HEK293 (cell line): ENCODE measurements around the gene ERFE.

Source experiments
- IKZF3 ChIP-seq: fragments of 450-650 bp; IDR thresholded peaks from 2 replicates; pipeline ENCODE4 v1.5.0; 2018; ENCODE audit warnings: missing biosample characterization, mild to moderate bottlenecking, missing genetic modification characterization, moderate library complexity
- KLF1 ChIP-seq: fragments of 450-650 bp; formaldehyde crosslinking; IDR thresholded peaks from 2 replicates; pipeline ENCODE4 v1.5.1; 2016; ENCODE audit warnings: missing biosample characterization, missing genetic modification characterization
- PATZ1 ChIP-seq: fragments of 450-650 bp; formaldehyde crosslinking; IDR thresholded peaks from 2 replicates; pipeline ENCODE4 v1.5.1; 2016; ENCODE audit warnings: missing biosample characterization, missing genetic modification characterization
- SP2 ChIP-seq: fragments of 450-650 bp; formaldehyde crosslinking; IDR thresholded peaks from 2 replicates; pipeline ENCODE4 v1.5.1; 2016; ENCODE audit warnings: missing biosample characterization, missing genetic modification characterization
- ZNF132 ChIP-seq: fragments of 450-650 bp; formaldehyde crosslinking; IDR thresholded peaks from 2 replicates; pipeline ENCODE4 v1.5.1; 2017; ENCODE audit warnings: missing biosample characterization, missing genetic modification characterization, borderline replicate concordance
- ZNF792 ChIP-seq: fragments of 450-650 bp; formaldehyde crosslinking; IDR thresholded peaks from 2 replicates; pipeline ENCODE4 v1.5.1; 2016; ENCODE audit warnings: missing biosample characterization, missing genetic modification characterization
- TF ChIP-seq, protein P1 (sequence below): fragments of 450-650 bp; formaldehyde crosslinking; IDR thresholded peaks from 2 replicates; pipeline ENCODE4 v1.5.1; 2016; ENCODE audit warnings: missing biosample characterization, missing genetic modification characterization
- TF ChIP-seq, protein P2 (sequence below): sonication (generic); formaldehyde crosslinking; IDR thresholded peaks from 2 replicates; pipeline ENCODE4 v1.8.1; 2022; ENCODE audit warnings: mild to moderate bottlenecking, moderate library complexity, missing genetic modification reagents

GRCh38 chr2:238202326-238203093 is 43.7 kb downstream of the ERFE start:
- TF ChIP-seq, protein P1, sequence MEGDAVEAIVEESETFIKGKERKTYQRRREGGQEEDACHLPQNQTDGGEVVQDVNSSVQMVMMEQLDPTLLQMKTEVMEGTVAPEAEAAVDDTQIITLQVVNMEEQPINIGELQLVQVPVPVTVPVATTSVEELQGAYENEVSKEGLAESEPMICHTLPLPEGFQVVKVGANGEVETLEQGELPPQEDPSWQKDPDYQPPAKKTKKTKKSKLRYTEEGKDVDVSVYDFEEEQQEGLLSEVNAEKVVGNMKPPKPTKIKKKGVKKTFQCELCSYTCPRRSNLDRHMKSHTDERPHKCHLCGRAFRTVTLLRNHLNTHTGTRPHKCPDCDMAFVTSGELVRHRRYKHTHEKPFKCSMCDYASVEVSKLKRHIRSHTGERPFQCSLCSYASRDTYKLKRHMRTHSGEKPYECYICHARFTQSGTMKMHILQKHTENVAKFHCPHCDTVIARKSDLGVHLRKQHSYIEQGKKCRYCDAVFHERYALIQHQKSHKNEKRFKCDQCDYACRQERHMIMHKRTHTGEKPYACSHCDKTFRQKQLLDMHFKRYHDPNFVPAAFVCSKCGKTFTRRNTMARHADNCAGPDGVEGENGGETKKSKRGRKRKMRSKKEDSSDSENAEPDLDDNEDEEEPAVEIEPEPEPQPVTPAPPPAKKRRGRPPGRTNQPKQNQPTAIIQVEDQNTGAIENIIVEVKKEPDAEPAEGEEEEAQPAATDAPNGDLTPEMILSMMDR (tag by site-specific recombination): no peak
- TF ChIP-seq, protein P2, sequence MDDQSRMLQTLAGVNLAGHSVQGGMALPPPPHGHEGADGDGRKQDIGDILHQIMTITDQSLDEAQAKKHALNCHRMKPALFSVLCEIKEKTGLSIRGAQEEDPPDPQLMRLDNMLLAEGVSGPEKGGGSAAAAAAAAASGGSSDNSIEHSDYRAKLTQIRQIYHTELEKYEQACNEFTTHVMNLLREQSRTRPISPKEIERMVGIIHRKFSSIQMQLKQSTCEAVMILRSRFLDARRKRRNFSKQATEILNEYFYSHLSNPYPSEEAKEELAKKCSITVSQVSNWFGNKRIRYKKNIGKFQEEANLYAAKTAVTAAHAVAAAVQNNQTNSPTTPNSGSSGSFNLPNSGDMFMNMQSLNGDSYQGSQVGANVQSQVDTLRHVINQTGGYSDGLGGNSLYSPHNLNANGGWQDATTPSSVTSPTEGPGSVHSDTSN: no peak
- TF ChIP-seq IKZF3: no peak
- no peak for TF ChIP-seq PATZ1 (tag by site-specific recombination)
- TF ChIP-seq ZNF792 (tag by site-specific recombination): no peak
- no peak for TF ChIP-seq SP2 (tag by site-specific recombination)
- TF ChIP-seq ZNF132 (tag by site-specific recombination): no peak
- no peak for TF ChIP-seq KLF1 (tag by site-specific recombination)
